K562 (cell line): ENCODE measurements around the gene TVP23A. TPM values are rescaled to one million over a fixed set of nuclear protein-coding genes. Genes with fewer than 3 reads are reported as not detected.

ENCODE experiments used
- ARID3A ChIP-seq: IDR thresholded peaks from 2 replicates; pipeline ENCODE4 v1.6.1; 2012; ENCODE audit warnings: low read depth, low read length, improper control_type of control experiment, borderline replicate concordance
- PTRF ChIP-seq: fragments of 450-650 bp; IDR thresholded peaks from 2 replicates; pipeline ENCODE4 v1.6.1; 2016; ENCODE audit warnings: mild to moderate bottlenecking, missing genetic modification characterization, missing compliant biosample characterization
- polyA plus RNA-seq, 8 experiments: library from polyadenylated mRNA; depleted of rRNA in 4 of 8; stranded (reverse) in 5 of 8; unstranded in 3 of 8; fragments of >200 nt; fragmentation: Nextera tagmentation in 2 of 8; fragmentation: Illumina TruSeq in 1 of 8; extraction: Ambion mirVana in 2 of 8; extraction: Trizol in 1 of 8; gene quantifications; 2 replicates each; pipeline versions ENCODE4 v1.2.1 to v1.2.3, GENCODE V29; 2011 to 2014; ENCODE audit warnings: inconsistent platforms in 1 of 8, missing spikeins in 1 of 8
- total RNA-seq, 7 experiments: library from RNA; depleted of rRNA in 6 of 7; stranded (reverse); fragments of >200 nt in 6 of 7; fragmentation: Illumina TruSeq in 2 of 7; extraction: Trizol in 2 of 7; gene quantifications; 2 replicates each; pipeline versions ENCODE4 v1.2.1 to v1.2.3, GENCODE V29; 2011 to 2021; ENCODE audit warnings: low replicate concordance in 1 of 7
- TF ChIP-seq, protein P1 (sequence below): fragments of 150-350 bp; IDR thresholded peaks from 2 replicates; pipeline ENCODE4 v1.6.1; 2014; ENCODE audit warnings: low read depth, mild to moderate bottlenecking, low read length, borderline replicate concordance
- TF ChIP-seq, protein P2 (sequence below): fragments of 450-650 bp; formaldehyde crosslinking; IDR thresholded peaks from 2 replicates; pipeline ENCODE4 v1.4.0; 2020; ENCODE audit warnings: mild to moderate bottlenecking, moderate library complexity

Gene TVP23A
- total and polyA plus RNA-seq, 9 of the 15 experiments (the other 6 are each of a cell fraction or from before 2014, with no cell fraction given) = 0.04 to 0.77 (median 0.10) TPM; not detected in 3

DNA sequence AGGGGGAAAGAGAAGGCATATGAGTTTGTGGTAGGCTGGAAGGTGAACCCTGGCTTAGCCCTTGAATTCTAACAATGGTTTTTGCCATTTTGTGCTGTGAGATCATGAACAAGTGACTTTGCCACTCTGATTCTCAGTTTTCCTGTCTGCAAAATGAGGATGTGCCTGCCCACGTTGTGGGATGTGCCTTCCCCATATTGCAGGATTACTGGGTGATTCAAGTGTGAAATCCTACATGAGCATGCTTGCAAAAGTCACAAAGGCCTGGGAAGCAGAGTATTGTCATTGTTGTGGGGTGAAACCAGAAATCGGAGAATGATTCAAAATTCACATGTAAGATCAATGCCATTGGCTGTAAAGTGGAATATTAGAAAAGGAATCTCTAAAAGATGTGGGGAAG, 28.6 kb upstream of the TVP23A start (continued):
- TF ChIP-seq, protein P1, sequence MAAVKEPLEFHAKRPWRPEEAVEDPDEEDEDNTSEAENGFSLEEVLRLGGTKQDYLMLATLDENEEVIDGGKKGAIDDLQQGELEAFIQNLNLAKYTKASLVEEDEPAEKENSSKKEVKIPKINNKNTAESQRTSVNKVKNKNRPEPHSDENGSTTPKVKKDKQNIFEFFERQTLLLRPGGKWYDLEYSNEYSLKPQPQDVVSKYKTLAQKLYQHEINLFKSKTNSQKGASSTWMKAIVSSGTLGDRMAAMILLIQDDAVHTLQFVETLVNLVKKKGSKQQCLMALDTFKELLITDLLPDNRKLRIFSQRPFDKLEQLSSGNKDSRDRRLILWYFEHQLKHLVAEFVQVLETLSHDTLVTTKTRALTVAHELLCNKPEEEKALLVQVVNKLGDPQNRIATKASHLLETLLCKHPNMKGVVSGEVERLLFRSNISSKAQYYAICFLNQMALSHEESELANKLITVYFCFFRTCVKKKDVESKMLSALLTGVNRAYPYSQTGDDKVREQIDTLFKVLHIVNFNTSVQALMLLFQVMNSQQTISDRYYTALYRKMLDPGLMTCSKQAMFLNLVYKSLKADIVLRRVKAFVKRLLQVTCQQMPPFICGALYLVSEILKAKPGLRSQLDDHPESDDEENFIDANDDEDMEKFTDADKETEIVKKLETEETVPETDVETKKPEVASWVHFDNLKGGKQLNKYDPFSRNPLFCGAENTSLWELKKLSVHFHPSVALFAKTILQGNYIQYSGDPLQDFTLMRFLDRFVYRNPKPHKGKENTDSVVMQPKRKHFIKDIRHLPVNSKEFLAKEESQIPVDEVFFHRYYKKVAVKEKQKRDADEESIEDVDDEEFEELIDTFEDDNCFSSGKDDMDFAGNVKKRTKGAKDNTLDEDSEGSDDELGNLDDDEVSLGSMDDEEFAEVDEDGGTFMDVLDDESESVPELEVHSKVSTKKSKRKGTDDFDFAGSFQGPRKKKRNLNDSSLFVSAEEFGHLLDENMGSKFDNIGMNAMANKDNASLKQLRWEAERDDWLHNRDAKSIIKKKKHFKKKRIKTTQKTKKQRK = no peak
- no peak for TF ChIP-seq PTRF (tag)
- TF ChIP-seq ARID3A = no peak
- TF ChIP-seq, protein P2, sequence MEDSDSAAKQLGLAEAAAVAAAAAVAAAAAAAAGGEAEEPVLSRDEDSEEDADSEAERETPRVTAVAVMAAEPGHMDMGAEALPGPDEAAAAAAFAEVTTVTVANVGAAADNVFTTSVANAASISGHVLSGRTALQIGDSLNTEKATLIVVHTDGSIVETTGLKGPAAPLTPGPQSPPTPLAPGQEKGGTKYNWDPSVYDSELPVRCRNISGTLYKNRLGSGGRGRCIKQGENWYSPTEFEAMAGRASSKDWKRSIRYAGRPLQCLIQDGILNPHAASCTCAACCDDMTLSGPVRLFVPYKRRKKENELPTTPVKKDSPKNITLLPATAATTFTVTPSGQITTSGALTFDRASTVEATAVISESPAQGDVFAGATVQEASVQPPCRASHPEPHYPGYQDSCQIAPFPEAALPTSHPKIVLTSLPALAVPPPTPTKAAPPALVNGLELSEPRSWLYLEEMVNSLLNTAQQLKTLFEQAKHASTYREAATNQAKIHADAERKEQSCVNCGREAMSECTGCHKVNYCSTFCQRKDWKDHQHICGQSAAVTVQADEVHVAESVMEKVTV (CRISPR knock-in tag) = no peak
